ENCODE results near the gene CLCN6. TPM values are rescaled to one million over a fixed set of nuclear protein-coding genes. Genes with fewer than 3 reads are reported as not detected.

The CLCN6 gene
- total RNA-seq, 1 donor from 2014 or later, result 16.1 TPM

GRCh38 chr1:11847667-11848372 lies 41.8 kb downstream of the CLCN6 start, which contains the start of gene NPPA:
Gene NPPA, minus strand, starts transcription at chr1:11847783. Its CDS starts 99 bp downstream, at chr1:11847684.
- Histone ChIP-seq H3K36me3 (peaks cover 12% of the 10 kb centered on the region), H3K9me3 (replicated peaks) (no peaks in the 10 kb centered on the region), H3K27me3 (ENCODE audit: low read depth) (peaks cover 6% of the 10 kb centered on the region), H3K4me1 (peaks cover 9% of the 10 kb centered on the region), H3K4me3 (no peak within 1 kb of the TSS), H3K27ac (replicated peaks) (no peak within 1 kb of the TSS)
- peak; percentile 26 for DNase-seq
- no peak for TF ChIP-seq CTCF (IDR thresholded peaks at IDR 0.05; ENCODE audit: borderline replicate concordance)
- intact Hi-C loops (cut with micrococcal nuclease), result no loop called here

- intact Hi-C loops (cut with micrococcal nuclease), result no loop called here
- Histone ChIP-seq H3K27me3 (ENCODE audit: low read depth) (peaks cover 6% of the 10 kb centered on the region), H3K9me3 (replicated peaks) (no peaks in the 10 kb centered on the region), H3K4me1 (peaks cover 7% of the 10 kb centered on the region), H3K4me3 (no peak overlapping the region), H3K27ac (replicated peaks) (no peak overlapping the region), H3K36me3 (peaks cover 12% of the 10 kb centered on the region)
- no peak for DNase-seq
- TF ChIP-seq CTCF (IDR thresholded peaks at IDR 0.05; ENCODE audit: borderline replicate concordance), result no peak
Observed at GRCh38 chr1:11848373-11848700, 42.3 kb downstream of the CLCN6 start.

- Histone ChIP-seq H3K4me1 (peaks cover 7% of the 10 kb centered on the region), H3K27me3 (ENCODE audit: low read depth) (peaks cover 13% of the 10 kb centered on the region), H3K4me3 (no peak overlapping the region), H3K36me3 (no peaks in the 10 kb centered on the region), H3K9me3 (replicated peaks) (no peaks in the 10 kb centered on the region), H3K27ac (replicated peaks) (no peak overlapping the region)
- no peak for TF ChIP-seq CTCF (IDR thresholded peaks at IDR 0.05; ENCODE audit: borderline replicate concordance)
- intact Hi-C loops (cut with micrococcal nuclease), result no loop called here
- DNase-seq, result no peak
Observed at GRCh38 chr1:11850156-11850555, 44.2 kb downstream of the CLCN6 start.

- peaks cover 23% of the 10 kb centered on the region for H3K27me3 ChIP-seq (ENCODE audit: low read depth)
- no peak for TF ChIP-seq CTCF (IDR thresholded peaks at IDR 0.05; ENCODE audit: borderline replicate concordance)
- no peaks in the 10 kb centered on the region for H3K36me3 ChIP-seq
- H3K9me3 ChIP-seq (replicated peaks), result no peaks in the 10 kb centered on the region
- no peak overlapping the region for H3K4me3 ChIP-seq
- peaks cover 7% of the 10 kb centered on the region for H3K4me1 ChIP-seq
- H3K27ac ChIP-seq (replicated peaks), result no peak overlapping the region
- DNase-seq, result no peak
- intact Hi-C loops (cut with micrococcal nuclease), result no loop called here
Observed at GRCh38 chr1:11851180-11851579, 45.2 kb downstream of the CLCN6 start.

GRCh38 chr1:11854519-11854918 lies 48.5 kb downstream of the CLCN6 start:
- no peak for DNase-seq
- H3K36me3 ChIP-seq, result no peaks in the 10 kb centered on the region
- no peak overlapping the region for H3K27ac ChIP-seq (replicated peaks)
- peaks cover 51% of the 10 kb centered on the region for H3K27me3 ChIP-seq (ENCODE audit: low read depth)
- intact Hi-C loops (cut with micrococcal nuclease), result no loop called here
- H3K4me1 ChIP-seq, result peaks cover 6% of the 10 kb centered on the region
- no peak overlapping the region for H3K4me3 ChIP-seq
- no peak for TF ChIP-seq CTCF (IDR thresholded peaks at IDR 0.05; ENCODE audit: borderline replicate concordance)
- H3K9me3 ChIP-seq (replicated peaks), result no peaks in the 10 kb centered on the region

All from left ventricle myocardium inferior (tissue), 1 donor.